ENCODE measurements around the gene MS4A15. TPM values are rescaled to one million over a fixed set of nuclear protein-coding genes. Genes with fewer than 3 reads are reported as not detected.

MS4A15 gene
- total RNA-seq, 4 donors from 2014 or later = not detected

DNA sequence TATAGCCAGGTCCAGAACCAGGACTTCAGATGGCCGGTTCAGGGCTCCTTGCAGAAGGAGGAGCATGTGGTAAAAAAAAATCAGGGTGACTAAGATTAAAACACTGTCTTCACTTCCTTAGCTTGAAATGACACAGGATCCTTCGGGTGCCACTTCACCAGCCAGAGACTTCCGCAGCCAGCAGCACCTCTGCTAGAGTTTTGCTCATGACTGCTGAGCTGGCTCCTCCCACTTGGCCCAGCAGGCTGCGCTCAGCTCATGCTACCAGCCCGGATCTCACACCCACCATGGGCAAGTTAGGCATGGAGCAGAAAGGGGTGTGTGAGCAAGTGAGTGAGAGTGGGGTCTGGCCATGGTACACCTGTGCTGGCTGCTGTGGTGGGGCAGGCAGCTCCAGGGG, 38.7 kb upstream of the MS4A15 start:
- Histone ChIP-seq H3K4me1 (no peaks in the 10 kb centered on the region), H3K36me3 (no peaks in the 10 kb centered on the region), H3K27ac (no peak overlapping the region), H3K27me3 (peaks cover 26% of the 10 kb centered on the region), H3K4me3 (no peak overlapping the region), H3K9me3 (peaks cover 0 to 17% (median 0%) of the 10 kb centered on the region in 3 donors)
- WGBS, 2 donors (ENCODE audit: low coverage in 1 of 2) = 100% methylated on average over 2 of the region's 5 CpGs; no CpG with 5 or more reads in 1 of the 2 donors
- ATAC-seq = no peak
- TF ChIP-seq POLR2AphosphoS5 (IDR thresholded peaks at IDR 0.05) = no peak
- TF ChIP-seq POLR2A (IDR thresholded peaks at IDR 0.05) = no peak
- TF ChIP-seq, protein P1, sequence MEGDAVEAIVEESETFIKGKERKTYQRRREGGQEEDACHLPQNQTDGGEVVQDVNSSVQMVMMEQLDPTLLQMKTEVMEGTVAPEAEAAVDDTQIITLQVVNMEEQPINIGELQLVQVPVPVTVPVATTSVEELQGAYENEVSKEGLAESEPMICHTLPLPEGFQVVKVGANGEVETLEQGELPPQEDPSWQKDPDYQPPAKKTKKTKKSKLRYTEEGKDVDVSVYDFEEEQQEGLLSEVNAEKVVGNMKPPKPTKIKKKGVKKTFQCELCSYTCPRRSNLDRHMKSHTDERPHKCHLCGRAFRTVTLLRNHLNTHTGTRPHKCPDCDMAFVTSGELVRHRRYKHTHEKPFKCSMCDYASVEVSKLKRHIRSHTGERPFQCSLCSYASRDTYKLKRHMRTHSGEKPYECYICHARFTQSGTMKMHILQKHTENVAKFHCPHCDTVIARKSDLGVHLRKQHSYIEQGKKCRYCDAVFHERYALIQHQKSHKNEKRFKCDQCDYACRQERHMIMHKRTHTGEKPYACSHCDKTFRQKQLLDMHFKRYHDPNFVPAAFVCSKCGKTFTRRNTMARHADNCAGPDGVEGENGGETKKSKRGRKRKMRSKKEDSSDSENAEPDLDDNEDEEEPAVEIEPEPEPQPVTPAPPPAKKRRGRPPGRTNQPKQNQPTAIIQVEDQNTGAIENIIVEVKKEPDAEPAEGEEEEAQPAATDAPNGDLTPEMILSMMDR (IDR thresholded peaks at IDR 0.05) = no peak
- no peak for TF ChIP-seq EP300 (IDR thresholded peaks at IDR 0.05)

GRCh38 chr11:60718524-60719316, 37.9 kb upstream of the MS4A15 start:
- Histone ChIP-seq H3K36me3 (no peaks in the 10 kb centered on the region), H3K4me3 (no peak overlapping the region), H3K27ac (no peak overlapping the region), H3K27me3 (peaks cover 26% of the 10 kb centered on the region), H3K9me3 (peaks cover 0 to 17% (median 0%) of the 10 kb centered on the region in 3 donors), H3K4me1 (no peaks in the 10 kb centered on the region)
- no peak for TF ChIP-seq POLR2AphosphoS5 (IDR thresholded peaks at IDR 0.05)
- no peak for TF ChIP-seq POLR2A (IDR thresholded peaks at IDR 0.05)
- TF ChIP-seq, protein P1 (IDR thresholded peaks at IDR 0.05) = no peak
- TF ChIP-seq EP300 (IDR thresholded peaks at IDR 0.05) = no peak
- WGBS, 2 donors (ENCODE audit: low coverage in 1 of 2) = 78 to 100% methylated on average over 2 to 4 of the region's 10 CpGs
- ATAC-seq = no peak

DNA sequence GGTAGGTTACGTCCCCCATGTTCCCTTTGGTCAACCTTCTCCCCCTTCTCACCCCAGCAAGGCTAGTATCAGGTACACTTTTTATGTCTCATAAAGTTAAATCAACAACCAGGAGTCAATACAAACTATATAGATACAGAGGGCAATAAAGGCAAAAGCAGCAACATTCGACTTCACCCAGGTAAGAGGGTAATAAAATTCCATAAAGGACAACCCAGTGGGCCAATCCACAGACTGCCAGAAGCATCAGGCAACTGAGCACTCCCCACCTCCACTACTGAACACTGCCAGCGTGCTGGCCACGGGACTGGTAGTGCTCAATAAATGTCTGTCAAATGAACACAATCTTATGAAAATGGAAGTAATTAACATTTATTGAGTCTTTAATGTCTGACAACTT, 37.3 kb upstream of the MS4A15 start:
- Histone ChIP-seq H3K4me3 (no peak overlapping the region), H3K27ac (no peak overlapping the region), H3K9me3 (peaks cover 0 to 17% (median 0%) of the 10 kb centered on the region in 3 donors), H3K36me3 (no peaks in the 10 kb centered on the region), H3K27me3 (peaks cover 22% of the 10 kb centered on the region), H3K4me1 (no peaks in the 10 kb centered on the region)
- TF ChIP-seq POLR2A (IDR thresholded peaks at IDR 0.05) = no peak
- no peak for TF ChIP-seq EP300 (IDR thresholded peaks at IDR 0.05)
- TF ChIP-seq, protein P1 (IDR thresholded peaks at IDR 0.05) = no peak
- no peak for TF ChIP-seq POLR2AphosphoS5 (IDR thresholded peaks at IDR 0.05)
- no peak for ATAC-seq
- WGBS, 2 donors (ENCODE audit: low coverage in 1 of 2) = 82 to 90% methylated on average over 2 to 4 of the region's 4 CpGs

DNA sequence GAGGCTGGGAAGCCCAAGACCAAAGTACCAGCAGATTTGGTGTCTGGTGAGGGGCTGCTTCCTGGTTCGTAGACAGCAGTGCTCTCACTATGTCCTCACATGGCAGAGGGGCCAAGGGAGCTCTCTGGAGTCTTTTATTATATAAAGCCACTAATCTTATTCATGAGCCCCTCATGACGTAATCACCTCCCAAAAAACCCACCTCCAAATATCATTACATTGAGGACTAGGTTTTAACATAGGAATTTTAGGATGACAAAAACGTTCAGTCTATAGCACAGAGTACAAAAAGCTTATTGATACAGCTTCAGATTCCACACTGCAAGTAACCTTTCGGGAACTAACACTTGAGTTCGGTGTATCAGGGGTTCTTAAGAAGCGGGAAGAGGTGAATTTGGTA, 36.2 kb upstream of the MS4A15 start:
- Histone ChIP-seq H3K27ac (no peak overlapping the region), H3K27me3 (peaks cover 22% of the 10 kb centered on the region), H3K4me3 (no peak overlapping the region), H3K9me3 (peaks cover 0 to 17% (median 0%) of the 10 kb centered on the region in 3 donors), H3K4me1 (no peaks in the 10 kb centered on the region), H3K36me3 (no peaks in the 10 kb centered on the region)
- ATAC-seq = no peak
- TF ChIP-seq POLR2A (IDR thresholded peaks at IDR 0.05) = no peak
- TF ChIP-seq POLR2AphosphoS5 (IDR thresholded peaks at IDR 0.05) = no peak
- TF ChIP-seq, protein P1 (IDR thresholded peaks at IDR 0.05) = no peak
- TF ChIP-seq EP300 (IDR thresholded peaks at IDR 0.05) = no peak
- 70 to 83% methylated on average over 5 to 6 of the region's 6 CpGs for whole genome bisulfite sequencing, 2 donors (ENCODE audit: low coverage in 1 of 2)

- H3K27ac ChIP-seq = no peak within 1 kb of the TSS
- no peaks in the 10 kb centered on the region for H3K9me3 ChIP-seq
- WGBS, 2 donors (ENCODE audit: low coverage in 1 of 2) = 57 to 74% methylated on average over 2 to 3 of the region's 3 CpGs
- peaks cover 17% of the 10 kb centered on the region for H3K27me3 ChIP-seq
- ATAC-seq = no peak
- no peak within 1 kb of the TSS for H3K4me3 ChIP-seq
- no peaks in the 10 kb centered on the region for H3K36me3 ChIP-seq
- TF ChIP-seq POLR2A (IDR thresholded peaks at IDR 0.05) (no peak), POLR2AphosphoS5 (IDR thresholded peaks at IDR 0.05) (no peak), EP300 (IDR thresholded peaks at IDR 0.05) (no peak)
- TF ChIP-seq, protein P1 (IDR thresholded peaks at IDR 0.05) = no peak
- no peaks in the 10 kb centered on the region for H3K4me1 ChIP-seq
Observed at GRCh38 chr11:60724420-60724819, 32.2 kb upstream of the MS4A15 start, which contains the start of gene MS4A18. TSS of gene MS4A18 (plus strand) at chr11:60724720.

Data from gastroesophageal sphincter (tissue), 4 donors.